Mesodermal cell (in vitro differentiated cells): ENCODE measurements around the gene CD48.
A peak's percentile ranks its signal among the peaks of the same experiment; 100 is the strongest.

ENCODE experiments used
- H3K27ac ChIP-seq: 2 replicates; pipeline ENCODE4 v1.7.0; 2013; ENCODE audit warnings: mild to moderate bottlenecking, low read depth, low read length, moderate library complexity; ENCODE audit not compliant: severe bottlenecking
- H3K36me3 ChIP-seq: 2 replicates; pipeline ENCODE4 v1.7.1; 2013; ENCODE audit warnings: mild to moderate bottlenecking, low read length, moderate library complexity; ENCODE audit not compliant: control insufficient read depth, insufficient read depth
- H3K4me1 ChIP-seq: one replicate; pipeline ENCODE4 v1.7.1; 2013; ENCODE audit warnings: mild to moderate bottlenecking, low read length; ENCODE audit not compliant: insufficient read depth, control insufficient read depth, poor library complexity, severe bottlenecking
- H3K4me3 ChIP-seq: 2 replicates; pipeline ENCODE4 v1.7.0; 2013; ENCODE audit warnings: low read length, control low read depth, mild to moderate bottlenecking; ENCODE audit not compliant: insufficient read depth, poor library complexity, severe bottlenecking; ENCODE audit errors: extremely low read depth
- H3K9me3 ChIP-seq: 2 replicates; pipeline ENCODE4 v1.7.1; 2013; ENCODE audit warnings: mild to moderate bottlenecking, low read length, moderate library complexity; ENCODE audit not compliant: control insufficient read depth
- WGBS, 2 experiments: methylation state at CpG; one replicate each; pipeline ENCODE4 v1.1.5; 2013; ENCODE audit warnings: missing lambda C conversion rate in 2 of 2; ENCODE audit not compliant: insufficient coverage in 2 of 2; 5-methylcytosine and 5-hydroxymethylcytosine counted together

CD48 gene

DNA sequence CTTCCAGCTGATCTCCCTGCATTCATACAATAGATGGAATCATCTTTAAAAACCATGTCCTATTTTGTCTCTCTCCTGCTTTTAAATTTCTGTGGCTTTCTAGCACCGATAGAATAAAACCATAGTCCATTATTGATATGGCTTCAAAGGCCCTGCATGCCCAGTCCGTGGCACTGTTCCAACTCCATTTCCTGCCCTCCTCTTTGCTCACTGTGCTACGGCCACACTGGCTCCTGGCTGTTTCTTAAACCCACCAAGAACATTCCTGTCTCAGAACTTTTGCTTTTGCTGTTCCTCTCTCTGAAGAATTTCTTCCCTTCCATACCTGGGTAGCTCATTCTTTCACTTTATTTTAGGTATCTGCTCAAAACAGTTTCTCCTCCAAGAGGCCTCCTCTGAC is 72.0 kb downstream of the CD48 start:
- no peak overlapping the region for H3K27ac ChIP-seq
- 87 to 98% methylated on average over 3 of the region's 3 CpGs for WGBS, 2 experiments
- H3K9me3 ChIP-seq, result no peaks in the 10 kb centered on the region
- H3K36me3 ChIP-seq, result no peaks in the 10 kb centered on the region
- H3K4me3 ChIP-seq, result no peak overlapping the region
- peaks cover 38% of the 10 kb centered on the region for H3K4me1 ChIP-seq

- H3K36me3 ChIP-seq, result no peaks in the 10 kb centered on the region
- no peaks in the 10 kb centered on the region for H3K9me3 ChIP-seq
- peaks cover 38% of the 10 kb centered on the region for H3K4me1 ChIP-seq
- no peak overlapping the region for H3K4me3 ChIP-seq
- H3K27ac ChIP-seq, result no peak overlapping the region
- 92% methylated on average over 6 of the region's 6 CpGs for WGBS, 2 experiments
Measured at GRCh38 chr1:160638926-160639325, 72.7 kb downstream of the CD48 start.

DNA sequence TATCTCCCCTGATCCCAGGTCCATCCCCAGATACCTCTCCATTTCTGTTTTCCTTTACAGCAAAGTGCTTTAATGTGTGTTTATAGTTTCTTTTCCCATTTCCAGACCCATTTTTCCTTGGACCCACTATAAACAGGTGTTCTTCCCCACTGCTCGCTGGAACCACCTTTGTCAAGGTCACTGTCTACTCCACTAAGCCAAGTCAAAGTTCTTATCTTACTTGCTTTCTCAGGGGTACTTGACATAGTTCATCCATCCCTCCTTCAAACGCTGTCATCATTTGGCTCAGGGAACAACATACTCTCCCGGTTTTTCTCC is 73.1 kb downstream of the CD48 start:
- H3K9me3 ChIP-seq, result no peaks in the 10 kb centered on the region
- H3K36me3 ChIP-seq, result no peaks in the 10 kb centered on the region
- no peak overlapping the region for H3K4me3 ChIP-seq
- no peak overlapping the region for H3K27ac ChIP-seq
- H3K4me1 ChIP-seq, result peaks cover 38% of the 10 kb centered on the region
- WGBS, 2 experiments, result 91 to 96% methylated on average over 3 of the region's 3 CpGs

GRCh38 chr1:160637821-160638539 is 73.6 kb downstream of the CD48 start:
- Histone ChIP-seq H3K9me3 (no peaks in the 10 kb centered on the region), H3K4me3 (no peak overlapping the region), H3K36me3 (no peaks in the 10 kb centered on the region), H3K27ac (peak overlapping the region; percentile 68), H3K4me1 (peaks cover 38% of the 10 kb centered on the region)
- WGBS, 2 experiments, result 81 to 89% methylated on average over 3 to 5 of the region's 5 CpGs

- no peaks in the 10 kb centered on the region for H3K36me3 ChIP-seq
- H3K4me1 ChIP-seq, result peaks cover 38% of the 10 kb centered on the region
- H3K9me3 ChIP-seq, result no peaks in the 10 kb centered on the region
- WGBS, 2 experiments, result 93 to 94% methylated on average over 8 of the region's 8 CpGs
- no peak overlapping the region for H3K27ac ChIP-seq
- H3K4me3 ChIP-seq, result no peak overlapping the region
Measured at GRCh38 chr1:160637065-160637464, 74.6 kb downstream of the CD48 start.

DNA sequence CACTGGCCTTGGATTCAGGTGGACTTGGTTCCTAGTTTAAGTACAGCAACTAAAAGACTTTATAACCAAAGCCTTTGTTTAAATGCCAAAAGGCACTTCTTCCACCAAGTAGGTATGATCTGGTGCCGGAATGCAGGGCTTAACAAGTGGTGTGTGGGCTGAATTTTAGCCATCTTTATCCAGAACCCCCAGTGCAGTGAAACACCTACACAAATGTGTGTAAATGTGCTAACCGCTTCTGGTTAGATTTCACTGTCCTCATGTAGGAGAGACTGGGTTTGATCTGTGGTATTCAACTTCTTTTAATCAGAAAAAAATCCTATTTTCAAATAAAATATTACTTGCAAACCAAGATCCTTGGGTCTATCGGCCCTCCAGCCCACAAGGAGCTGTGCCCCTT is 75.1 kb downstream of the CD48 start:
- Histone ChIP-seq H3K36me3 (no peaks in the 10 kb centered on the region), H3K27ac (peak overlapping the region; percentile 73), H3K4me3 (no peak overlapping the region), H3K4me1 (peaks cover 38% of the 10 kb centered on the region), H3K9me3 (no peaks in the 10 kb centered on the region)
- 88% methylated on average over 1 of the region's 3 CpGs; no CpG with 5 or more reads in 1 of the 2 experiments for WGBS, 2 experiments

DNA sequence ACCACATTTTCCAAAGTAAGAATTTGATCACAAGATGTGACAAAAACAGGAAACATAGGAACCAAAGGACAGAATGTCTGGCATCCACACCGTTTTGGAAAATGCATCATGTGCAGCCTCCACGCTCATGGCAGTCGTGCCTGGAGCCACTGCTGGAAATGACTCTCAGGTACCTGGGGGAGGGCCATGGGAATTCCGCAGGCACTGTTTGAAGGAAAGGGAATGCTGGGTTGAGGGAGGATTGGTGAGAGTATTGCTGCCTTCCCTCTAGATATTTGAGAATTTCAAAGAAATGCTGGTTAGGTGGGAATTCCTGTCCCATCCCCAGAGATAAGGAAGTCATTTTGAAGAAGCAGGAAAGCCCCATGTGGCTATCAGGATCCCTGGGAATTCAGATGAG is 75.5 kb downstream of the CD48 start:
- no peaks in the 10 kb centered on the region for H3K36me3 ChIP-seq
- H3K4me3 ChIP-seq, result no peak overlapping the region
- no peaks in the 10 kb centered on the region for H3K9me3 ChIP-seq
- peak overlapping the region; percentile 73 for H3K27ac ChIP-seq
- peaks cover 38% of the 10 kb centered on the region for H3K4me1 ChIP-seq
- WGBS, 2 experiments, result 76 to 80% methylated on average over 3 to 4 of the region's 4 CpGs

GRCh38 chr1:160634543-160635491 is 76.8 kb downstream of the CD48 start:
- no peaks in the 10 kb centered on the region for H3K36me3 ChIP-seq
- no peaks in the 10 kb centered on the region for H3K9me3 ChIP-seq
- peaks cover 41% of the 10 kb centered on the region for H3K4me1 ChIP-seq
- H3K27ac ChIP-seq, result no peak overlapping the region
- 92 to 100% methylated on average over 2 to 9 of the region's 17 CpGs for WGBS, 2 experiments
- no peak overlapping the region for H3K4me3 ChIP-seq

DNA sequence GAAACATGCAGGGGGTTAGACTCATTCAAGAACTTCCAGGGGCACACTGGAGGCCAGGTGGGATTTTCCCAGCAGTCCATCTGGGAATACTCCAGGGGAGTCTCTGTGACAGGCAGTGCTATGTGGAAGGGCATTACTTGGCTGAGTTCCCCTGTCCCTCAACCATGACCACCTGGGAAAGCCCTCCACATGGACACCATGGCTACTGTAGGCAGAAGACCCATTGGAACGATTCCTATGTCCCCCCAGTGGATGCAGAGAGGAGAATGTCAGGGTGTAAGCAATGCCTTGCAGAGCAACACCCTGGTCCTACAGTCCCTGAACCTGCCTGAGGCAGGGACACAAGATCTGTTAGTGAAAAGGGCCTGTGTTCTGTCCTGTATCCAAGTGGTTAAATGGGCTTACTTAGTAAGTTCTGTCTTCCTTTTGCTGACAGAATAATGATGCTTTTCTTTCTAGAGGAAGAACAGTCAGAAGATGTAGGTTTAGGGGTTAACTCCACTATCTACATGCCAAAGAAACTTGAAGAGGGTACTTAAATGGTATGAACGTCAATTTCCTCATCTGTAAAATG is 78.2 kb downstream of the CD48 start:
- Histone ChIP-seq H3K9me3 (no peaks in the 10 kb centered on the region), H3K4me1 (peaks cover 36% of the 10 kb centered on the region), H3K27ac (no peak overlapping the region), H3K36me3 (no peaks in the 10 kb centered on the region), H3K4me3 (no peak overlapping the region)
- WGBS, 2 experiments, result 57% methylated on average over 1 of the region's 2 CpGs; no CpG with 5 or more reads in 1 of the 2 experiments

- Histone ChIP-seq H3K4me1 (peaks cover 23% of the 10 kb centered on the region), H3K36me3 (no peaks in the 10 kb centered on the region), H3K4me3 (no peak overlapping the region), H3K27ac (no peak overlapping the region), H3K9me3 (no peaks in the 10 kb centered on the region)
- WGBS, 2 experiments, result 94 to 97% methylated on average over 3 to 4 of the region's 6 CpGs
Measured at GRCh38 chr1:160631983-160632625, 79.5 kb downstream of the CD48 start.
